Brain microvascular endothelial cell (primary cell): ENCODE measurements around the gene HIVEP3.

ENCODE experiments used
- DNase-seq: peaks from one replicate; pipeline ENCODE4 v3.0.0-alpha.2; 2020
- H3K27ac ChIP-seq: fragments of 250-450 bp; sonication (Bioruptor Pico); 2 replicates; pipeline ENCODE4 v1.5.1; 2020; ENCODE audit warnings: mild to moderate bottlenecking, moderate library complexity
- H3K27me3 ChIP-seq: fragments of 250-450 bp; sonication (Bioruptor Pico); replicated peaks from 2 replicates; pipeline ENCODE4 v1.5.1; 2020; ENCODE audit warnings: mild to moderate bottlenecking
- H3K36me3 ChIP-seq: fragments of 250-450 bp; sonication (Bioruptor Pico); replicated peaks from 2 replicates; pipeline ENCODE4 v1.5.1; 2020; ENCODE audit warnings: mild to moderate bottlenecking
- H3K4me3 ChIP-seq: 2 replicates; pipeline ENCODE4 v1.5.1; 2011; ENCODE audit warnings: low read depth, mild to moderate bottlenecking, control low read depth, low read length, moderate library complexity
- CTCF ChIP-seq: IDR thresholded peaks from 2 replicates; pipeline ENCODE4 v1.5.1; 2011; ENCODE audit warnings: low read depth, mild to moderate bottlenecking, moderate library complexity, low read length, control low read depth, inconsistent platforms; ENCODE audit errors: missing control alignments
- in situ Hi-C: cut with HindIII; loops from 2 replicates; pipeline ENCODE4 v1.10.0; 2017; ENCODE audit warnings: low sequenced_read_pairs, low pct_ligation_motif_present

The HIVEP3 gene

GRCh38 chr1:41740630-41741239, 178.0 kb downstream of the HIVEP3 start:
- H3K4me3 ChIP-seq: no peak overlapping the region
- no peaks in the 10 kb centered on the region for H3K36me3 ChIP-seq
- in situ Hi-C loops: no loop called here
- TF ChIP-seq CTCF: no peak
- DNase-seq: no peak
- no peaks in the 10 kb centered on the region for H3K27me3 ChIP-seq
- peak overlapping the region; percentile 7 for H3K27ac ChIP-seq

- H3K27me3 ChIP-seq: no peaks in the 10 kb centered on the region
- no peak for TF ChIP-seq CTCF
- H3K36me3 ChIP-seq: no peaks in the 10 kb centered on the region
- H3K27ac ChIP-seq: no peak overlapping the region
- no peak for DNase-seq
- in situ Hi-C loops: no loop called here
- H3K4me3 ChIP-seq: no peak overlapping the region
Observed at GRCh38 chr1:41740058-41740457, 178.7 kb downstream of the HIVEP3 start.

- DNase-seq: peak; percentile 77
- no peak overlapping the region for H3K4me3 ChIP-seq
- H3K27ac ChIP-seq: peak overlapping the region; percentile 50
- H3K36me3 ChIP-seq: no peaks in the 10 kb centered on the region
- in situ Hi-C loops: no loop called here
- no peaks in the 10 kb centered on the region for H3K27me3 ChIP-seq
- no peak for TF ChIP-seq CTCF
Observed at GRCh38 chr1:41739061-41739955, 179.4 kb downstream of the HIVEP3 start.

- in situ Hi-C loops: no loop called here
- H3K27me3 ChIP-seq: no peaks in the 10 kb centered on the region
- peak; percentile 57 for DNase-seq
- H3K36me3 ChIP-seq: no peaks in the 10 kb centered on the region
- H3K4me3 ChIP-seq: no peak overlapping the region
- TF ChIP-seq CTCF: no peak
- peak overlapping the region; percentile 50 for H3K27ac ChIP-seq
Observed at GRCh38 chr1:41738475-41738874, 180.2 kb downstream of the HIVEP3 start.

- no peak overlapping the region for H3K4me3 ChIP-seq
- no peaks in the 10 kb centered on the region for H3K36me3 ChIP-seq
- H3K27me3 ChIP-seq: no peaks in the 10 kb centered on the region
- no peak overlapping the region for H3K27ac ChIP-seq
- in situ Hi-C loops: no loop called here
- TF ChIP-seq CTCF: no peak
- no peak for DNase-seq
Observed at GRCh38 chr1:41738006-41738405, 180.7 kb downstream of the HIVEP3 start.
